NCI-H69 (cell line): ENCODE results near the gene HIC1.

Experiments
- DNase-seq: peaks from one replicate; lab custom pipeline; 2025; lab: John Stamatoyannopoulos, UW

HIC1 gene

DNA sequence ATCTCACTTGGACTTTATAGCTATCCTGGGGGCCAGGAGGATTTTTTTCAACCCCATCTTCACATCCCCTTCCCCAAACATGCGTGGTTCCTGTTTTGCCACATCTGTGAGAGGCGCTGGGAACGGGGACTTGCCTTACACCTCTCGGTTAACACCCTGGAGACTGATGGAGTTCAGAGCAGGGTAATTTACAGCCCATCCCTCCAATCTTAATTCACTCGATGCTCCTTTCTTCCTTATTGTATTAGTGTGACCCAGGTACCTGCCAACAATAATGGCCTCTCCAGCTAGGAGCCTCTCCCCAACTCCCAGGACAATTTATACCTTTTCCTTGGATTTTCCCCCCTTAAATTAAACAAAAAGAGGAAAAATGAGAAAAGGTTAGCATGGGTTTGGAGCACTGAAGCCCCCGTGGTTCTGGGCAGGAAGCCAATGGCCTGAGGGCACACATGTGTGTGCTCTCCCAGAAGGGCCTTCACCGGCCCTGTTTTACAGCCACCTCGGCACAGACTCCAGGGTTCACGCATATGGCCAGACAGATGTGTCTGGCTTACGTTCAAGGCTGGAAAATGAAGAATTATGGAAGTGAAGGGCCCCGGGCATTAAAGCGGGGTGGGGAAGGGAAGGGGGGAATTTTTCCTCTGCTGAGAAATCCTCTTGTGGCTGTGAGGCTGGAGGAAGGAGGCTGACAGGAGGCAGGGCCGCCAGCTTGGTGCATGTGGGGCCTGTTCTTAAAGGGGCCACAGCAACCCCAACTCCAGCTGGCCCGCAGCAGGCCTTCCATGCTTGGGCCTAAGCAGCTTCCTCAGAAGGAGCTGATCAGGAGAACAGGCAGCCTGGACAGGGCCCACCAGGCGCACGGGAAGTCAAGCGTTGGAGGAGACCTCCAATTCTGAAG, 21.4 kb downstream of the HIC1 start:
- peak; percentile 94 for DNase-seq

GRCh38 chr17:2077040-2077439, 22.1 kb downstream of the HIC1 start:
- no peak for DNase-seq

DNA sequence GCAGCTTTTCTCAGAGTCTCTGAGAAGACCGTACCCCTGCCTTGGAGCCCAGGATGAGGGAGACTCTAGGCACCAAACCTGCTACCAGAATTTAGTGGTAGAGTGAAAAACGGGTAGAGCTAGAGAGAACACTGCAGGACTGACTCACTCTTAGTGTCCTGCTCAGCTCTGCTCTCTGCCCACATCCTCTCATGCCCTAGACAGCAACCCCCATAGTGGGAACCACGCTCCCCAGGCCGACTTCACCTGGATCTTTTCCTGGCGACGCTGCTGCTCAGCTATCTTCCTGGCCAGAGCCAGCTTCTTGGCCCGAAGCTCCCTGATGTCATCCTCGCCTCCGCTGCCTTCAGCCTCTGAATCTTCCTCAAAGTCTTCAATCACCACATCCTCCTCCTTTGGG, 26.7 kb downstream of the HIC1 start:
- no peak for DNase-seq

- DNase-seq: no peak
Observed at GRCh38 chr17:2082003-2082781, 27.3 kb downstream of the HIC1 start.

DNA sequence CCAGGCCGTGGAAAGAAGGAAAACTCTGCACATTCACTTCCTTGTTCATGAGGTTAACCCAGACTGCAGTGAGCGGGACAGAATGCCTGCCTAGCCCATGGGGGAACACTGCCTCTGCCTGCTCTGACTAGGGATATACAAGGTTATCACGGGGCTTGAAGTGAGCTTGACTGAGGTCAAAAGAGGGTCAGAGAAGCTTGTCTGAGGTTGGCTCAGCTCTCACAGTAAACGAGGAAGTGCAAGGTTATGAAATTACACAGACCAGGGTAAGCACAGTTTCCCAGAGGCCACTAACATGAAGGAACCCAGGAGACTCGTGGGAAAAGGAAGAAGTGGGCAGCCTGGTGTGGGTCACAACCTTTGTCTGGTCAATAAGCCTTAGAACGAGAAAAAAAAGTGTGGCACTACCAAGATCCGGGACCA, 28.7 kb downstream of the HIC1 start:
- DNase-seq: no peak

GRCh38 chr17:2084036-2084765, 29.3 kb downstream of the HIC1 start:
- peak; percentile 32 for DNase-seq

GRCh38 chr17:2084766-2085647, 30.1 kb downstream of the HIC1 start:
- DNase-seq: peak; percentile 62

GRCh38 chr17:2085648-2085949, 30.7 kb downstream of the HIC1 start:
- no peak for DNase-seq

- no peak for DNase-seq
Observed at GRCh38 chr17:2086306-2086705, 31.4 kb downstream of the HIC1 start.

- no peak for DNase-seq
Observed at GRCh38 chr17:2087597-2088211, 32.8 kb downstream of the HIC1 start.

GRCh38 chr17:2089021-2089422, 34.1 kb downstream of the HIC1 start:
- DNase-seq: no peak

DNA sequence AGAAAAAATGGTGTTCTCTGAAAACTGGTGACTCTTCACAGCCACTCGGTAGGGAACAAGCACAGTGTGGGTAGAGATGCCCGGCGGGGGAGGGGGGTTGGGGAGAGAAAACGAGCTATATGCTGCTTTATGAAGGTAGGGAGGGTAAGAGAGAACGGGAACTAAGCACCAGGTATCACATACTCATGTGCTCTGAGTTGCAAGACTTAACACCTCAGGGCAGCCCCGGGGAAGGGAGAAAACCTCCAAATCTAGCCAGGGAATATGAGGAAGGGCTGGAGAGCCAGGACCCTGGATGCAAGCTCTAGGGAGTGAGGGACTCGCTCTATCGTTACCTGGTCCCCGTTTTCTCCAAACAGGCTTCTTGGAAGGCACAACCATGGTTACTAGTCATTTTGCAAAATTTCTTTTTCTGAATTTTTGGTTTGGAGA, 35.3 kb downstream of the HIC1 start:
- no peak for DNase-seq

DNA sequence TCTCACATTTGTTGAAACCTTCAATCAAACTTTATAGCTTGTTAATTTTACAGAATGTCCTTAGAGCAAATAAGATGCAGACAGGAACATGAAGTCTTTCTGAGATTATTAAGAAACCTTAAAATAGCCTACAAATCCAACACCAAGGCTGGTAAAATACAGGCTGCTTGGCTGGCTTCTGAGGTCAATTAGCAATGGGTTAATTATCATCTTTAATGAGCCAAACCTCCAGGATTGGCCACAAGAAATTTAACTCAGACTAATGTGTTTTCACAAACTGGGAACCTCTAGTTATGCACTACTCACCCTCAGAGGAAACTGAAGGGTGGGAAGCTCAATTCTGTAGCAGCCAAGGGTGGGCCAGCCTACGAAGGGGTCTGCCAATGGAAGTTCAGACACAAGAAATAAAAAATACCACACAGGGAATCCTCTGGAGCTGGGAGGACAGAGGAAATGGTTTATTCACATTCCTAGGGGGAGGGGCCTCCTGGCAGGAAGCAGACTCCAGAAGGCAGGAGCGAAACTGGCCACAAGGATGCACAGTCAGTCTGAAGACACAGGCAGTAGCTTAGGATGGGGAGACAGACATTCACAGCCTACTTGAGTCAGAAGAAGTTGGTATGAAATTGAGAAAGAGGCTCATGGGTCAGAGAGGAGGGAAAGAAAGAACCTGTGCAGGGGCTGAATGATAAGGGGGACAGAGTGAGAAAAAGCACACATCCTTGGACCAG, 36.1 kb downstream of the HIC1 start:
- DNase-seq: peak; percentile 39

DNA sequence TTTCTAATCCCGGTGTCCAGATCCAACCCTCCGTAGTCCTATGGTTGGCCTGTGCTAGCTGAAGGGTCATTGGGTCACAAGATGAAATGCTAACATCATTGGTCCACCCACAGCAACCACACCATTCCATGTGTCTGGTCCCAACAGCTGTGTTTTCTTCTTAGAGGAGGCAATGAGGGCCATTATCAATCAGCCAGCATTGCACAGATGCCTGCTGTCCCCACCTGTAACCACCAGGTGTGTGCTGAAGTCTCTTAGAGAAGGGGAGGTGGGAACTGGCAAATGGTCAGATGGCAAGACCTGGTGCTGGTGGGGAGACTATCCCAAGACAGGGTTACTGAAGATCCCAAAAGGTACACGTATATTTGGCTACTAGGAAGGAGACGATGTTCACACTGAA, 37.4 kb downstream of the HIC1 start:
- DNase-seq: peak; percentile 12

- DNase-seq: peak; percentile 9
Observed at GRCh38 chr17:2093349-2093748, 38.4 kb downstream of the HIC1 start.

DNA sequence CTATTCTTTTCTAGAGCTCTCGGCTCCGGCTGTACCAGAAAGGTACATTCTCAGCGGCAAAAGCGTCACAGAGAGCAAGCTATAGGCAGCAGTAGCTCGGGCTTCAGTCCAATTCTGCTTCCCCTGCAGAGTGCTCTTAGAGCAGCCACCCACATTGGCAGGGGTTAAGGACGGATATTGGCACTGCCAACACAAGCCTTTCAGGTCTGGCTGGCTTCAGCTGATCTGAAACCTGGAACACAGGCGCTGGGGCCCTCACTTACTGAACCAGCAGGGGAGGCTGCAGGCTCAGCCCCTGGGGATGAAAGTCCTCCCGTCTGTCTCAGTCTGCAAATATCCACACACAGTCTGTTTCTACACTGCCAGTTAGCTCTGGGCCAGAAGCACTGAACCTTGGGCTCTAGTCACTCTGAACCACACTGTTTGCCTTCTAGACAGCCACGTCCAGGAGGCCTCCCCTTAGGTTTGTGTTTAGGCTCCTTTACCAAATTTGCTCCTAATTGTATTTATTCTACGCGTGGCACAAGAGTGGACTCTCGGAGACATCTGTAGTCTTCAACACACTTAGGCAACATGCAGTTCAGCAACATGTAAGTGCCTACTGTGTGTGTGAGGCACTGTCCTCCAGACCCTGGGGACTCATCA, 40.1 kb downstream of the HIC1 start:
- peak; percentile 60 for DNase-seq

GRCh38 chr17:2095536-2095910, 40.6 kb downstream of the HIC1 start:
- no peak for DNase-seq

DNA sequence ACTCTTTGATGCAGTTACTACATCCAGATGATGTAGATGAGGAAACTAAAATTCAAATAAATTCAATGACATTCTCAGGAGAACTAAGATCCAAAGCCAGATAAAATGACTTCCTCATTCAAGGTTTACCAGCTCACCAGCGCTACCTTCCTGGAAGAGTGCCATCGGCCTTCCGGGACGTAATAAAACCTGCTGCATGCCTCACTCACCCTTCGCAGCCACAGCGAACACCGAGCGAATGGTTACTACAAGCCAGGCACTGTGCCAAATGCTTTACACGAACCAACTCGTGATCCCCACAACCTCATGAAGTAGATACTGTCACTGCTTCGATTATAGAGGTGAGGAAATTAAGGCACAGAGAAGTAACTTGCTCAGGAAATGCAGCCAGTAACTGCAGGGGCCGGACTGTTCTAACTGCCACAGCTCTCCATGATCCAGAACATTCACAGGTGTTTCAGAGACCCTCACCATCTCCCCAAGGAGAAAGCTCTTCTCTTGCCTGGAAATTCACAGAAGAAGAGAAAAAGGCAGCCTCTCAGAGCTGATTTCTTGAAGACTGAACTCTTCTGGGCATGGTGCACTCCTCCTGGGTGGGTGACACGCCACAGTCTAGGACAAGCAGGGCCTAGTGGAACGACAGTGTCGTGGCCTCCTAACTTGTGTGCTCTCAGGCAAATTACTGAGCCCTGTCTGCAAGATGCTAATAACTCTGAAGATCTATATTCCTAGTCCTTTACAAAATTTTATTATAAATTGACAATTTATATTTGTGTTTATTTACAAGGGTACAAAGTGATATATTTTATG, 46.8 kb downstream of the HIC1 start:
- peak; percentile 2 for DNase-seq
